HepG2 (cell line): ENCODE measurements around the gene GPSM1. TPM values are rescaled to one million over a fixed set of nuclear protein-coding genes. Genes with fewer than 3 reads are reported as not detected.

Source experiments
- ATAC-seq: fragments of 200-7000 bp; cut with Tn5 transposase; 3 replicates; pipeline ENCODE4 v1.9.1; 2020; ENCODE audit warnings: mild to moderate bottlenecking, moderate library complexity
- BruUV-seq: library from RNA; stranded (reverse); fragments of 400-500 nt; replicated peaks from 2 replicates; lab custom pipeline; 2021; lab: Mats Ljungman, UMichigan
- CTCF ChIA-PET: fragments of 300-600 bp; formaldehyde crosslinking; extraction: SDS; loops from one replicate; lab custom pipeline; 2021; ENCODE audit warnings: low total read pairs, inconsistent platforms, low intra/inter-chr PET ratio; lab: Yijun Ruan, JAX
- POLR2A ChIA-PET: fragments of 350-600 bp; sonication (Branson Sonifier 250); formaldehyde crosslinking; loops from one replicate; lab custom pipeline; 2020; ENCODE audit warnings: antibody characterized with exemption, inconsistent platforms; lab: Yijun Ruan, JAX
- DNase-seq: peaks from one replicate; pipeline ENCODE4 v3.0.0-alpha.2; 2015; ENCODE audit warnings: low spot score
- FAIRE-seq: peaks from 3 replicates; lab custom pipeline; 2011; peaks lifted over from hg19 to GRCh38; lab: Jason Lieb, UNC
- H2AFZ ChIP-seq: one replicate; pipeline ENCODE4 v1.6.1; 2011; ENCODE audit warnings: low read length, inconsistent platforms
- H3K27ac ChIP-seq: fragments of 300-600 bp; 3 replicates; pipeline ENCODE4 v1.8.0; 2011; ENCODE audit warnings: mixed run types, mild to moderate bottlenecking, mixed read lengths, low read length, inconsistent platforms; ENCODE audit not compliant: insufficient read depth; ENCODE audit errors: extremely low read length
- H3K27me3 ChIP-seq, 2 experiments: fragments of 200-600 bp in 1 of 2; 2 replicates in 1 of 2; 3 replicates in 1 of 2; pipeline versions ENCODE4 v1.6.0 to v1.8.0; 2011; ENCODE audit warnings: low read length in 2 of 2, mild to moderate bottlenecking in 2 of 2, moderate library complexity in 2 of 2, inconsistent platforms in 1 of 2; ENCODE audit not compliant: insufficient read depth in 2 of 2, control insufficient read depth in 1 of 2
- H3K36me3 ChIP-seq, 2 experiments: fragments of 200-600 bp in 1 of 2; replicated peaks in 1 of 2; 2 replicates in 1 of 2; 3 replicates in 1 of 2; pipeline versions ENCODE4 v1.5.1 to v1.8.0; 2011; ENCODE audit warnings: low read length in 2 of 2, inconsistent platforms in 1 of 2; ENCODE audit not compliant: insufficient read depth in 2 of 2, control insufficient read depth in 1 of 2
- H3K4me1 ChIP-seq: 2 replicates; pipeline ENCODE4 v1.5.1; 2012; ENCODE audit warnings: low read length, inconsistent platforms; ENCODE audit not compliant: insufficient read depth
- H3K4me2 ChIP-seq: 2 replicates; pipeline ENCODE4 v1.6.0; 2011; ENCODE audit warnings: low read depth, low read length, inconsistent platforms
- H3K4me3 ChIP-seq, 3 experiments: fragments of 200-600 bp in 1 of 3; sonication (generic), shearing (Covaris generic) in 1 of 3; replicated peaks in 1 of 3; 2 replicates each; pipeline ENCODE4 v1.5.1; 2011 to 2016; ENCODE audit warnings: low read length in 3 of 3, inconsistent platforms in 2 of 3, low read depth in 2 of 3, mild to moderate bottlenecking in 2 of 3, control low read depth in 1 of 3, mixed read lengths in 1 of 3; ENCODE audit not compliant: insufficient read depth in 1 of 3
- H3K79me2 ChIP-seq: one replicate; pipeline ENCODE4 v1.6.1; 2011; ENCODE audit warnings: low read length, inconsistent platforms; ENCODE audit not compliant: insufficient read depth
- H3K9ac ChIP-seq: 2 replicates; pipeline ENCODE4 v1.6.0; 2011; ENCODE audit warnings: mild to moderate bottlenecking, low read depth, low read length, inconsistent platforms; ENCODE audit not compliant: insufficient read depth
- H3K9me3 ChIP-seq: 2 replicates; pipeline ENCODE4 v1.5.1; 2012; ENCODE audit warnings: mild to moderate bottlenecking, low read length
- H4K20me1 ChIP-seq: 2 replicates; pipeline ENCODE4 v1.6.0; 2011; ENCODE audit warnings: inconsistent platforms, mild to moderate bottlenecking, low read length, moderate library complexity; ENCODE audit not compliant: insufficient read depth
- ARNTL ChIP-seq: sonication (generic); formaldehyde crosslinking; IDR thresholded peaks from 2 replicates; pipeline ENCODE4 v1.4.0; 2020; ENCODE audit warnings: mild to moderate bottlenecking, missing genetic modification reagents
- CREB1 ChIP-seq, 2 experiments: fragments of 450-650 bp in 1 of 2; IDR thresholded peaks; 2 replicates each; pipeline ENCODE4 v1.6.1; 2016 to 2017; ENCODE audit warnings: control low read depth in 1 of 2, mild to moderate bottlenecking in 1 of 2, missing compliant biosample characterization in 1 of 2, missing genetic modification characterization in 1 of 2
- HMG20B ChIP-seq: conservative IDR thresholded peaks from 2 replicates; pipeline ENCODE4 v1.6.1; 2016; ENCODE audit warnings: missing genetic modification reagents, missing compliant biosample characterization
- NCOA2 ChIP-seq: sonication (generic); formaldehyde crosslinking; IDR thresholded peaks from 2 replicates; pipeline ENCODE4 v1.8.0; 2022; ENCODE audit warnings: inconsistent platforms
- SIN3A ChIP-seq: IDR thresholded peaks from 2 replicates; pipeline ENCODE4 v1.6.1; 2011; ENCODE audit warnings: low read depth, mild to moderate bottlenecking, control low read depth, low read length, borderline replicate concordance
- SRF ChIP-seq: IDR thresholded peaks from 2 replicates; pipeline ENCODE4 v1.6.1; 2011; ENCODE audit warnings: mild to moderate bottlenecking, low read depth, low read length, moderate library complexity
- YY1 ChIP-seq: IDR thresholded peaks from 2 replicates; pipeline ENCODE4 v1.6.1; 2011; ENCODE audit warnings: low read length, low read depth, moderate library complexity, mild to moderate bottlenecking; ENCODE audit not compliant: insufficient read depth, insufficient replicate concordance
- ZMAT3 ChIP-seq: sonication (generic); formaldehyde crosslinking; conservative IDR thresholded peaks from 2 replicates; pipeline ENCODE4 v1.7.0; 2021; ENCODE audit warnings: missing genetic modification reagents
- ZNF225 ChIP-seq: sonication (generic); formaldehyde crosslinking; IDR thresholded peaks from 2 replicates; pipeline ENCODE4 v1.4.0; 2020; ENCODE audit warnings: mild to moderate bottlenecking, missing genetic modification reagents
- ZNF451 ChIP-seq: sonication (generic); formaldehyde crosslinking; IDR thresholded peaks from 2 replicates; pipeline ENCODE4 v1.5.0; 2020; ENCODE audit warnings: mild to moderate bottlenecking, missing genetic modification reagents
- ZNF724P ChIP-seq: sonication (generic); formaldehyde crosslinking; IDR thresholded peaks from 2 replicates; pipeline ENCODE4 v1.8.0; 2022; ENCODE audit warnings: missing genetic modification reagents, borderline replicate concordance
- WGBS: methylation state at CpG from one replicate; pipeline ENCODE4 v1.1.6; 2017; ENCODE audit warnings: low lambda C conversion rate; 5-methylcytosine and 5-hydroxymethylcytosine counted together
- in situ Hi-C: cut with HindIII; loops from 2 replicates; pipeline ENCODE4 v1.10.0; 2017; ENCODE audit warnings: low pct_unique_long_range_greater_than_20kb; ENCODE audit not compliant: extremely low pct_ligation_motif_present
- intact Hi-C: fragments of 100-400 bp; cut with micrococcal nuclease; formaldehyde crosslinking; loops from one replicate; pipeline ENCODE4 v1.10.0; 2022; ENCODE audit not compliant: unreplicated experiment
- polyA plus RNA-seq, 8 experiments: library from polyadenylated mRNA; depleted of rRNA in 3 of 8; stranded (reverse) in 7 of 8; unstranded in 1 of 8; fragments of >200 nt; fragmentation: Illumina TruSeq in 4 of 8; extraction: Trizol in 4 of 8; gene quantifications; 2 replicates each; pipeline versions ENCODE4 v1.2.1 to v1.2.3, GENCODE V29; 2011 to 2016; ENCODE audit warnings: low read depth in 4 of 8, missing spikeins in 1 of 8, mixed read lengths in 1 of 8; ENCODE audit not compliant: insufficient read depth in 1 of 8
- total RNA-seq, 5 experiments: library from RNA; depleted of rRNA; stranded (reverse); fragments of >200 nt; fragmentation: Illumina TruSeq; extraction: Trizol; gene quantifications; 2 replicates each; pipeline ENCODE4 v1.2.3, GENCODE V29; 2016; ENCODE audit warnings: low read depth in 1 of 5

The GPSM1 gene
- total and polyA plus RNA-seq, 2 of the 13 experiments (the other 11 are each of a cell fraction or from before 2014, with no cell fraction given), result 1.0 to 2.4 TPM

DNA sequence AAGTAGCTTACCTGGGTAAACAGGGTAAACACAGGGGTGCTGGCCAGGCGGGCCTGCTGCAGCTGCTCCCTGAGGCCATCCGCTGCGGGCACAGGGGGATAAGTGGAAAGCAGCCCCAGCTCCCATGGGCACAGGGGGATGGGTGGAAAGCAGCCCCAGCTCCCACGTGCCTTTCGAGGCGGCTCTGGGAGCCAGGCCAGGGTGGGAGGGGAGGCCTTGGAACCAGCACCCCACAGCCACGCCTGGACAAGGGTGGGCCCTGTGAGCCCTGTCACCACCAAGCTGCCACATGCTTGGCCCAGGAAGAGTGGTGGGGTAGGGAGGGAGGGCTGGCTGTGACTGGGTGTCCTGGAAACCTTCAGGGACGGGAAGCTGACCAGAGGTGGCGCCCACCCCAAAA lies 54.0 kb downstream of the GPSM1 start:
- Histone ChIP-seq H3K27ac (no peak overlapping the region), H4K20me1 (no peaks in the 10 kb centered on the region), H3K36me3 (peaks cover 20 to 45% of the 10 kb centered on the region in 2 experiments; a peak in 3 of 5 replicates), H3K4me3 (no peak overlapping the region), H3K27me3 (no peaks in the 10 kb centered on the region), H3K79me2 (no peaks in the 10 kb centered on the region), H3K4me2 (no peak overlapping the region), H3K9me3 (no peaks in the 10 kb centered on the region), H3K4me1 (0 out of 2 replicates have a peak, but pooled peaks cover 7% of the 10 kb centered on the region), H3K9ac (no peak overlapping the region), H2AFZ (no peak overlapping the region)
- FAIRE-seq (no peak), DNase-seq (no peak), ATAC-seq (no peak)
- 96% methylated on average over 3 of the region's 9 CpGs for WGBS
- no peak for TF ChIP-seq SRF
- no peak for TF ChIP-seq ZNF225 (CRISPR knock-in tag)
- no peak for TF ChIP-seq CREB1 (IDR thresholded peaks at IDR 0.05)
- TF ChIP-seq CREB1 (CRISPR knock-in tag; IDR thresholded peaks at IDR 0.05), result no peak
- TF ChIP-seq HMG20B, result no peak
- TF ChIP-seq YY1, result no peak
- no peak for TF ChIP-seq NCOA2 (CRISPR knock-in tag)
- TF ChIP-seq SIN3A, result no peak
- TF ChIP-seq ZNF451 (CRISPR knock-in tag), result no peak
- no peak for TF ChIP-seq ARNTL (CRISPR knock-in tag)
- no peak for TF ChIP-seq ZMAT3 (CRISPR knock-in tag)
- TF ChIP-seq ZNF724P, result no peak
- CTCF ChIA-PET, result no interaction called here
- BruUV-seq, result no TSS peak
- POLR2A ChIA-PET, result interaction anchor here (1.3 kb wide), 1 partner anchor 18 kb away, joined by 3 read pairs; the partner anchor contains the start of gene DNLZ
- in situ Hi-C loops (no loop called here), intact Hi-C loops (no loop called here)
